ENCODE data around the gene ERCC8. TPM values are rescaled to one million over a fixed set of nuclear protein-coding genes. Genes with fewer than 3 reads are reported as not detected.
A peak's percentile ranks its signal among the peaks of the same experiment; 100 is the strongest.
"Not testable (repeated sequence)": the region's sequence is repeated elsewhere in the genome, so short reads cannot be mapped to it uniquely, and the experiment has no call there.

ERCC8 gene
- total RNA-seq, 3 donors from 2014 or later = 8.9 to 13.2 (median 10.9) TPM

DNA sequence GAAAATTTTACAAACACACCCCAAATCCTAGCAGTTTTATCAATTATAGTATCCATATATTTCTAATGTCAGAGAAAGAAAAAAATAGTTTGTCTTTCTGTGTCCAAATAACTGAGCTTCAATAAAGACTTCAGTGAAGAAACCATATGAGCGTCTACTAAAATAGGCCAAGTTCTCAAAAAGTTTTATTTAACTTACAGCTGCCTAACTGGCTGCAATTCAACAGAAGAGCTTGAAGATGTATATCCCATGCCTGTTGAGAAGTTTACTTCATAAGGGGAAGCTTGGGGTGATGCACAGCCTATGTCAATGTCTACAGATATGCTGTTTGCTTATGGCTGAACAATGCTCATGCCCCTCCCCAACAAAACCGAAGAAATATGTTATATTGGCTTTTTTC, 57.1 kb downstream of the ERCC8 start:
- H3K27me3 Mint-ChIP-seq (ENCODE audit: low read depth) = no peaks in the 10 kb centered on the region
- ATAC-seq = no peak
- H3K9me3 Mint-ChIP-seq = no peaks in the 10 kb centered on the region
- peaks cover 21% of the 10 kb centered on the region for H3K36me3 Mint-ChIP-seq (ENCODE audit: insufficient read depth)
- DNase-seq = no peak
- no peak overlapping the region for H3K4me3 Mint-ChIP-seq
- no peaks in the 10 kb centered on the region for H3K4me1 Mint-ChIP-seq (ENCODE audit: low read depth)

DNA sequence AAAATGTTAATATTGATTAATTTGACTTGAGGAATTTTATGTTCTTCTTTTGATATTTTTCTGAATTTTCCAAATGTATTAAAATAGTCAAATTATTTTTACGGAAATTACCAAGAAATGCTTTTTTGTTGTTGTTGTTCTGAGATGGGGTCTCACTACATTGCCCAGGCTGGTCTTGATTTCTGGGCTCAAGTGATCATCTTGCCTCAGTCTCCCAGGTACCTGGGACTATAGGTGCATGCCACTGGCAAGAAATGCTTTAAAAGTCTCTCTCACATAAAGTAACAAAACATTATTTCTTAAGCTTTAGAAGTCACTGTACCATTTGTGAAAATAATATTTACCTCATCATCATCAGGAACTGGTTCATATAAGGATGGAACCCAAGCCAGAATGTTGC, 57.8 kb downstream of the ERCC8 start:
- ATAC-seq = no peak
- DNase-seq = no peak
- Mint-ChIP-seq H3K4me3 (no peak overlapping the region), H3K27me3 (ENCODE audit: low read depth) (no peaks in the 10 kb centered on the region), H3K9me3 (no peaks in the 10 kb centered on the region), H3K4me1 (ENCODE audit: low read depth) (no peaks in the 10 kb centered on the region), H3K36me3 (ENCODE audit: insufficient read depth) (peaks cover 18% of the 10 kb centered on the region)

DNA sequence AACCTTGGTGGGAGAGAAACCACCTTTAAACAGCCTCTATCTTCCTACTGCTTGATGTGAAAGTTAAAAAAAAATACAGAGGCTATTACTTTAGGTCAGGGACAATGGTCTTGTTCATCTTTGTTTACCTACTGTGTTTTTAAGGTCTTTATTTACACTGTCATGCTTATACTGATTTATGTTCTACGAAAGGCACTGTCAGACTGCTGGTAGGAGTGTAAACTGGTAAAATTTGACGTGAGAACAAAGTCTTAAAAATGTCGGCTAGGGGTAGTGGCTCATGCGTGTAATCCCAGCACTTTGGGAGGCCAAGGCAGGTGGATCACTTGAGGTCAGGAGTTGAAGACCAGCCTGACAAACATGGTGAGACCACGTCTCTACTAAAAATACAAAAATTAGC, 58.7 kb downstream of the ERCC8 start:
- Mint-ChIP-seq H3K4me1 (ENCODE audit: low read depth) (no peaks in the 10 kb centered on the region), H3K36me3 (ENCODE audit: insufficient read depth) (peaks cover 20% of the 10 kb centered on the region), H3K27me3 (ENCODE audit: low read depth) (no peaks in the 10 kb centered on the region), H3K4me3 (no peak overlapping the region), H3K9me3 (no peaks in the 10 kb centered on the region)
- DNase-seq (no peak), ATAC-seq (no peak)

DNA sequence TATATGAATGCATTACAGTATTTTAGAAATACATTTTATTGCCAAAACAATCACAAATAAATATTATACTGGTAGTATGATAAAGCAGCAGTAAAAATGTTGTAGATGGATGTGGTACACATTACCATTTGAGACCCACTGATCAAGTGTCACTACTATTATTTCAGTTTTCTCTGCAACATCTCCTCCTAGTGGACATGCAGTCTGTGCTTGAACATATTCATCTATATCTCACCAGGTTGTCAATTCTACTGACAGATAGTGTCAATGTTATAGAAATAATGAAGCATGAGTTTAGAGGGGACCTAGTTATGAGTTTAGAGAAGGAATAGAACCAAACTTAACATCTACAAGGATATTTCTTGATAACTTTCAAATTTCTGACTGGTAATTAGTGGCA, 61.6 kb downstream of the ERCC8 start:
- H3K4me1 Mint-ChIP-seq (ENCODE audit: low read depth) = no peaks in the 10 kb centered on the region
- H3K36me3 Mint-ChIP-seq (ENCODE audit: insufficient read depth) = peaks cover 14% of the 10 kb centered on the region
- ATAC-seq (no peak), DNase-seq (no peak)
- peaks cover 5% of the 10 kb centered on the region for H3K9me3 Mint-ChIP-seq
- H3K4me3 Mint-ChIP-seq = no peak overlapping the region
- H3K27me3 Mint-ChIP-seq (ENCODE audit: low read depth) = no peaks in the 10 kb centered on the region

DNA sequence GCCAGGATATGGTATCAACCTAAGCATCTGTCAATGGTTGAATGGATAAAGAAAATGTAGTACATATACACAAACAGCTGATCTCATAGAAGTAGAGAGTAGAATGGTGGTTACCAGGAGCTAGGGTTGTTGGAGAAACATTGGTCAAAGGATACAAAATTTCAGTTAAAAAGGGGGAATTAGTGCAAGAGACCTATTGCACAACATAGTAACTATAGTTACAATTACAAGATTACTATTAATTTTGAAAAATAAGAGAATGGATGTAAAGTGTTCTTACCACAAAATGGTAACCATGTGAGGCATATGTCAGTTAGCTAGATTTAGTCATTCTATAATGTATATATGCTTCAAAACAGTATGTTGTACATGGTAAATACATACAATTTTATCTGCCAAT, 72.0 kb downstream of the ERCC8 start:
- Mint-ChIP-seq H3K4me3 (no peak overlapping the region), H3K27me3 (ENCODE audit: low read depth) (no peaks in the 10 kb centered on the region), H3K4me1 (ENCODE audit: low read depth) (no peaks in the 10 kb centered on the region), H3K36me3 (ENCODE audit: insufficient read depth) (peaks cover 20% of the 10 kb centered on the region), H3K9me3 (peaks cover 24% of the 10 kb centered on the region)
- DNase-seq (no peak), ATAC-seq (no peak)

DNA sequence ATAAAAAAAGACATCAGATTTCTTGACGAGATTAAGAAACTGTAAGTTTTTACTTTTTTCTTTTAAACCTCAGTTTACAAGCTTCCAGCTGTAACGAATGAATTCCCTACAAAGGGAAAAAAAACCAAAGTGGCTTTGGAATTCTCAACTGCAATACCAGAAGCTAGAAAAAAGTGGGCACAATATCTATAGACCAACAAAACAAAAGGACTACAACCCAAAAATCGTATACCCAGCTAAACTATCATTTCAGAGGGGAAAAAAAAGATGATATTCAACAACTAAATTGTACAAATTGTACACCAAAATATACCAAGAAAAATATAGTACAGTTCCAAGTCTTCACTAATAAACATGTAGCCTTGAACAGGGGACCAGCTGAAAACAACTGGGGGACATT, 74.0 kb downstream of the ERCC8 start:
- H3K4me1 Mint-ChIP-seq (ENCODE audit: low read depth) = no peaks in the 10 kb centered on the region
- ATAC-seq (no peak), DNase-seq (no peak)
- H3K36me3 Mint-ChIP-seq (ENCODE audit: insufficient read depth) = peaks cover 20% of the 10 kb centered on the region
- no peak overlapping the region for H3K4me3 Mint-ChIP-seq
- peaks cover 23% of the 10 kb centered on the region for H3K9me3 Mint-ChIP-seq
- no peaks in the 10 kb centered on the region for H3K27me3 Mint-ChIP-seq (ENCODE audit: low read depth)

DNA sequence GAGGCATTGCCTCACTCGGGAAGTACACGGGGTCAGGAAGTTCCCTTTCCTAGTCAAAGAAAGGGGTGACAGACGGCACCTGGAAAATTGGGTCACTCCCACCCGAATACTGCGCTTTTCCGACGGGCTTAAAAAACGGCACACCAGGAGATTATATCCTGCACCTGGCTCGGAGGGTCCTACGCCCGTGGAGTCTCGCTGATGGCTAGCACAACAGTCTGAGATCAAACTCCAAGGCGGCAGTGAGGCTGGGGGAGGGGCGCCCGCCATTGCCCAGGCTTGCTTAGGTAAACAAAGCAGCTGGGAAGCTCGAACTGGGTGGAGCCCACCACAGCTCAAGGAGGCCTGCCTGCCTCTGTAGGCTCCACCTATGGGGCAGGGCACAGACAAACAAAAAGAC, 84.3 kb downstream of the ERCC8 start:
- H3K27me3 Mint-ChIP-seq (ENCODE audit: low read depth); H3K9me3 Mint-ChIP-seq; H3K4me3 Mint-ChIP-seq; ATAC-seq; DNase-seq; H3K4me1 Mint-ChIP-seq (ENCODE audit: low read depth); H3K36me3 Mint-ChIP-seq (ENCODE audit: insufficient read depth): not testable (repeated sequence)

DNA sequence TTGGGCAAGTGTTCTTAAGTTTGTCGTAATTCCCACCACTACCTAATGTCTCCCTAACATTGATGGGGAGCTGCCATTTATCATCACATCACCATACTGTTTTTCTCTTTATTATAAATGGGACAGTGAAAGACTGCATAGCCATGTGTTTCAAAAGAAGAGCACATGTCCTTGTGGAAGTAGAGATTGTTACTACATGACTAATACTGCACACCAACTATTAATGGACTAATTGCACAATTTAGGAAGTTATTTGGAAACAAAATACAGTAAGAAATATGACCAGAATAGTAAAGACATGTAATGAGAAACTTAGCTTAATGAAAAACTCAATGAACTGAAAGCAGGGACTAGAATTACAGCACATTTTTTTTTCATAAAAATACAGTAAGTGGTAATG, 88.8 kb downstream of the ERCC8 start:
- no peaks in the 10 kb centered on the region for H3K27me3 Mint-ChIP-seq (ENCODE audit: low read depth)
- ATAC-seq = no peak
- H3K4me3 Mint-ChIP-seq = no peak overlapping the region
- H3K36me3 Mint-ChIP-seq (ENCODE audit: insufficient read depth) = no peaks in the 10 kb centered on the region
- no peak for DNase-seq
- no peaks in the 10 kb centered on the region for H3K4me1 Mint-ChIP-seq (ENCODE audit: low read depth)
- H3K9me3 Mint-ChIP-seq = peaks cover 2% of the 10 kb centered on the region

DNA sequence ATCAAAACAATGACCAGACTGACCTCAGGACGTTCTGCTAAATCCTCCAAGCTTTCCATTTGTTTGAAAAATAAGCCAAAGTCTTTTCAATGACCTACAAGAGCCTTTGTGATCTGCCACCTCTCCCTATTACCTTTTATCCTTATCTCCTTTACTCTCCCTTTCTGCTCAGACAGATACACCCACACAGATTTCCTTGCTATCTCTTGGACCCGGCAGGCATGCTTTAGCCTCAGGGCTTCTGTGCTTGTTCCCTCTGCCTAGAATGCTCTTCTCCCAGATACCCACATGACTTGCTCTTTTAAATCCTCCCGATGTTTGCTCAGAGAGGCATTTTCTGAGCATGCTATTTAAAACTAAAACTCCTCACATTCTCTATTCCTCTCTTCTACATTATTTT, 91.9 kb downstream of the ERCC8 start:
- no peaks in the 10 kb centered on the region for H3K27me3 Mint-ChIP-seq (ENCODE audit: low read depth)
- DNase-seq (no peak), ATAC-seq (no peak)
- H3K4me3 Mint-ChIP-seq = no peak overlapping the region
- H3K4me1 Mint-ChIP-seq (ENCODE audit: low read depth) = no peaks in the 10 kb centered on the region
- no peaks in the 10 kb centered on the region for H3K9me3 Mint-ChIP-seq
- no peaks in the 10 kb centered on the region for H3K36me3 Mint-ChIP-seq (ENCODE audit: insufficient read depth)

DNA sequence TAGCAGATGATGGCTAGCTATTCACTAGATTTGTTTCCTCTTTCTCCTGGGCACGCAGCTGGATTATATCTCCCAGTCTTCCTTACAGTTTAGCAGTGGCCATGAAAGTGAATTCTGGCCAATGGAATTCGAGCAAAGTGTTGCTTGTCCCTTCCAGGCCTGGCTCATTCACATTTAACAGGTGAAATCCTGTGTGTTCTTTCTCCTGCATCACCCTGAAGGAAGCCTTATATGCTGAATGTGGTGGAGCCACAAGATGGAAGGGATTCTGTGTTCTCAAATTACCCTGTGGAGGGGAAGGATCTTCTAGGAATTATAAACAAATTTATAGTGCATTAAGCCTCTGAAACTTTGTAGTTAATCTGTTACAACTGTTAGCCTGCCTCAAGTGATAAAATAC, 92.6 kb downstream of the ERCC8 start:
- Mint-ChIP-seq H3K27me3 (ENCODE audit: low read depth) (no peaks in the 10 kb centered on the region), H3K4me1 (ENCODE audit: low read depth) (no peaks in the 10 kb centered on the region), H3K4me3 (no peak overlapping the region), H3K36me3 (ENCODE audit: insufficient read depth) (no peaks in the 10 kb centered on the region), H3K9me3 (no peaks in the 10 kb centered on the region)
- DNase-seq (no peak), ATAC-seq (no peak)

DNA sequence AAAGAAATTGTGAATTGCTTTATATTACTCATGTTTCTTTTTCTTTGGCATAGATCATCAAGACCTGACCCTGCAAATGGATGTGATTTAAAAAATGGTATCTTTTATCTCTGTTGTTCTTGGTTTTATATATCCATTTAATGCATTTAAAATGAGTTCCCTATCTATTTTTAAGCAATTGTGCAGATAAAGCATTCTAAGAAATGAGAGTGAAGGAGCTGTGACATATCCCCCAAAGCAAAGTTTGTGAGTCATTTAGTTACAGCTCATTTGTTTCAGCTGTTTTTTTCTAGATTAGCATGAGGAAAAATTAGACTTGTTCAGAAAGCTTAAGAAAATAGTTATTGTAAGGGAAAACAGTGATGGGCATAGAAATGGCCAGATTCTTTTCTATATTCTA, 93.2 kb downstream of the ERCC8 start:
- Mint-ChIP-seq H3K4me3 (no peak overlapping the region), H3K27me3 (ENCODE audit: low read depth) (peaks cover 3% of the 10 kb centered on the region), H3K4me1 (ENCODE audit: low read depth) (no peaks in the 10 kb centered on the region), H3K9me3 (no peaks in the 10 kb centered on the region), H3K36me3 (ENCODE audit: insufficient read depth) (no peaks in the 10 kb centered on the region)
- no peak for ATAC-seq
- no peak for DNase-seq

DNA sequence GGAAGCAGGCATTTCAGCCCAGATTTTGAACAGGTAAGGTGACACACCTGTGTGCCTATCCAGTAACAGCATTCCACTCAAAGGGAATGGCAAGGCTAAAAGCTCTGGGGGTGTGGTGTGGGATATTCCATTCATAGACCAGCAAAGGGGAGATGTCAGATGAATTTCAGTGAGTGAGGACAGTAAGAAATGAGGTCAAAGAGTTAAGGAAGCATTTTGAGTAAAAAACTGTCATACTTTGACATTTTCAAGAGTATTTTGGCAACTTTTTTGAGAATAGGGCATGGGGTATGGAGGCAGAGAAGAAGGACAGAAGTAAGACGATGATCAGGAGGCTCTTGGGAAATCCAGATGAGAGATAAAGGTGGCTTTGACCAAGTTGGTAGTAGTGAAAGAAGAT, 98.6 kb downstream of the ERCC8 start:
- H3K36me3 Mint-ChIP-seq (ENCODE audit: insufficient read depth) = no peaks in the 10 kb centered on the region
- no peak overlapping the region for H3K4me3 Mint-ChIP-seq
- peaks cover 43% of the 10 kb centered on the region for H3K27me3 Mint-ChIP-seq (ENCODE audit: low read depth)
- peaks cover 10% of the 10 kb centered on the region for H3K4me1 Mint-ChIP-seq (ENCODE audit: low read depth)
- no peak for DNase-seq
- ATAC-seq = no peak
- no peaks in the 10 kb centered on the region for H3K9me3 Mint-ChIP-seq

DNA sequence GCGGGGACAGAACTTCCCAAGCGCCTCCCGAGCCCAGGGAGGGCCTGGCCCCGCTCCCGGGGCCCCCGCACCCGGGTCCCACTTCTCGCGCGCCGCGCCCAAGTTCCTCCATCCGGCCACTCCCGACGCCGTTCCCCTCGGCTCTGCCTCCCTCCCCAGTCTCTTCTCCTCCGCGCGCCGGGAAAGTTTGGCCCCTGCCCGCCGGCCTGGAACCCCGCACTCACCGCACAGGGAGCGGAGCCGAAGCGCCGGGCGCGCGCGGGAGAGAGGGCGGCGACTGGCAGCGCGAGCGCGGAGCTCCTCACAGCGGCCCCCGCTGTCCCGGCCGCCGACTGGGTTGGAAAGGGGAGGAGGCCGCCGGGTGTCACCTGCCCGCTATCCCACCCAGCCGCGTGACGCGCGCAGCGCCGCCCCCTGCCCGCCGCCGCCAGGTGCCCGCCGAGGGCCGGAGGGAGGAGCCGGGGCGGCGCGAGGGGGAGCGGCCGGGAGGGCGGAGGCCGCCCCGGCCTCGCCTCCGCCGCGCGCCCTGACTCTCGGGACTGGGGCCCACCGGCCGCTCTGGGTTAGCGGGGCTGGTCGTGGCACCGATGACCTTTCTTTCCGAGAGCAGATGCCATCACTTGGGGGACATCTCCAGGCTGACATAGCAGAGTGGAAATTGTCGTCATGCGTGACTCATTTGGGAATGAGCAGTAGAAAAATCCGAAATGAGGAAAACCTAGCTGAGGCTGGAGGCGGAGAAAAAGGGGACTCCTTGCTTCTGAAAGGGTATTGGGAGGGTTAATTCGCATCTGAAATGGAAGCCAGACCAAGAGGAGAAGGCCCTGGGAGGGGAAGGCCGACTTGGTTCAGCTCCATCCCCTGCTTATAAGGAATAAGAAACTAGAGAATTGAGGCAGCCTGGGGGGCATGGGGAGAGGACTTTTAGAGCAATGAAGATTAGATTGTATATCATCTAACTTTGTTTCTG, 100.6 kb downstream of the ERCC8 start, which contains the start of gene ELOVL7:
Gene ELOVL7 (minus strand): TSS at position 334 of the 970 bp plus-strand sequence. CDS start 56,872 bp downstream, outside the sequence.
- H3K4me3 Mint-ChIP-seq = peak within 1 kb of the TSS; percentile 71
- peaks cover 51% of the 10 kb centered on the region for H3K27me3 Mint-ChIP-seq (ENCODE audit: low read depth)
- H3K36me3 Mint-ChIP-seq (ENCODE audit: insufficient read depth) = no peaks in the 10 kb centered on the region
- DNase-seq (no peak), ATAC-seq (peak; percentile 78 to 89)
- H3K4me1 Mint-ChIP-seq (ENCODE audit: low read depth) = peaks cover 10% of the 10 kb centered on the region
- no peaks in the 10 kb centered on the region for H3K9me3 Mint-ChIP-seq

DNA sequence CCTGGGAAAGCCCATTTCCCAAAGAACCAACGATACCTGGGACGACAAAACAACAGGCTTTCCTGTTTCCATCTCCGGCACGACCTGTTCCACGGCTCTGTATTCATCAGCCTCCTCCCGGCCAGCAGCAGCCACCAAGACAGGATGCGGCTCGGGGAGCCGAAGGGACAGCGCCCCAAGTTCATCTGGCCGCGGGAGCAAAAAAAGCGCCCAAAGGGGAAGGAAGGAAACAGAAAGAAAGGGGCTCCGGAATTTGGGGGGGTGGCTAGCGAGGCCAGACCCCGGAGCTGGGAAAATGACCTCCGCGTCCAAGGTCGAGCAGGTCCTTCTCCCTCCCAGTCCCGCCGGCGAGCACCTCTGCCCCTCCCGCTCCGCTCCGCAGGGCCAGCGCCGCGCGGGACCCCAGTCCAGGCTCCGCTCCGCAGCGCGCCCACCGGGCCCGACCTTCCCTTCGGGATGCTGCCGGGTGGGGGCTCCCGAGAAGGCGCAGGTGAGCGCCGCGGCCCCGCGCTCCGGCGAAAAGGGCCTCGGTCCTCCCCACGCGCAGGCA, 101.4 kb downstream of the ERCC8 start:
- Mint-ChIP-seq H3K4me3 (peak overlapping the region; percentile 71), H3K36me3 (ENCODE audit: insufficient read depth) (no peaks in the 10 kb centered on the region), H3K9me3 (no peaks in the 10 kb centered on the region), H3K4me1 (ENCODE audit: low read depth) (peaks cover 10% of the 10 kb centered on the region), H3K27me3 (ENCODE audit: low read depth) (peaks cover 51% of the 10 kb centered on the region)
- DNase-seq = no peak
- peak; percentile 23 to 27 for ATAC-seq

DNA sequence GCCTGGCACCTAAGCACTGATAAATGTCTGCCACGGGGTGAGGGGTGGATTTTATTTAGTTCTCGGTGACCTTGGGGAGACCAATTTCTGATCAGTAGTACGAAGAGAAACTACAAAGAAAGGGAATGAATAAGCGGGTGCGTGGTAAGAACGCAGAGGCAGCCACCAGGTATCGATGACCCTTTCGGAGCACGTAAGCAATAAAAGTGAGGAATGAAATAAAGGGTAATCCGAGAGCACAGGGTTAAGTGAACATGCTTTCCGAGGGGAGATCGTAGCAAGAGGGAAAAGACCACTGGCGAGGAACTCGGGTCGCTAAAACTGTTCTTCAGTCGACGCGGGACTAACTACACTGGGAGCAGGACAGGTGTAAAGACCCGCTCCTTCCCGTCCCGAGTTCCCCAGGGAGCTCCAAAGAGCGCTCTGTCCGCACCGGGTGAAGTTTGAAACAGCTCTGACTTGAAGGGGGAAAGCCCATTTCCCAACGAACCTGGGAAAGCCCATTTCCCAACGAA, 101.9 kb downstream of the ERCC8 start:
- peak overlapping the region; percentile 71 for H3K4me3 Mint-ChIP-seq

More for the DNA sequence above, 101.9 kb downstream of the ERCC8 start:
- peaks cover 10% of the 10 kb centered on the region for H3K4me1 Mint-ChIP-seq (ENCODE audit: low read depth)
- ATAC-seq (no peak), DNase-seq (no peak)
- no peaks in the 10 kb centered on the region for H3K36me3 Mint-ChIP-seq (ENCODE audit: insufficient read depth)
- no peaks in the 10 kb centered on the region for H3K9me3 Mint-ChIP-seq
- peaks cover 54% of the 10 kb centered on the region for H3K27me3 Mint-ChIP-seq (ENCODE audit: low read depth)
